H9 (cell line): ENCODE measurements around the gene TEX51. TPM values are rescaled to one million over a fixed set of nuclear protein-coding genes. Genes with fewer than 3 reads are reported as not detected.

ENCODE experiments used
- DNase-seq: peaks from one replicate; pipeline ENCODE4 v3.0.0-alpha.2; 2017
- H2AFZ ChIP-seq: one replicate; pipeline ENCODE4 v1.6.1; 2013; ENCODE audit warnings: mild to moderate bottlenecking, low read length, control low read depth, moderate library complexity
- H2AK5ac ChIP-seq: 2 replicates; pipeline ENCODE4 v1.6.1; 2013; ENCODE audit warnings: low read length, control low read depth, mixed read lengths; ENCODE audit not compliant: insufficient read length
- H2BK120ac ChIP-seq: one replicate; pipeline ENCODE4 v1.6.1; 2013; ENCODE audit warnings: low read depth, mild to moderate bottlenecking, low read length, control low read depth, inconsistent platforms; ENCODE audit not compliant: poor library complexity, severe bottlenecking
- H2BK12ac ChIP-seq: 2 replicates; pipeline ENCODE4 v1.6.1; 2013; ENCODE audit warnings: low read length, control low read depth, mixed read lengths, low read depth; ENCODE audit not compliant: insufficient read length
- H2BK15ac ChIP-seq: 2 replicates; pipeline ENCODE4 v1.6.1; 2013; ENCODE audit warnings: low read depth, low read length, control low read depth
- H2BK20ac ChIP-seq: one replicate; pipeline ENCODE4 v1.6.1; 2013; ENCODE audit warnings: low read depth, mild to moderate bottlenecking, low read length, control low read depth, inconsistent platforms; ENCODE audit not compliant: poor library complexity, severe bottlenecking
- H2BK5ac ChIP-seq: 2 replicates; pipeline ENCODE4 v1.6.1; 2013; ENCODE audit warnings: low read length, control low read depth, mixed read lengths; ENCODE audit not compliant: insufficient read length
- H3K14ac ChIP-seq: 2 replicates; pipeline ENCODE4 v1.6.1; 2013; ENCODE audit warnings: low read length, control low read depth; ENCODE audit not compliant: insufficient read depth
- H3K18ac ChIP-seq: 2 replicates; pipeline ENCODE4 v1.6.1; 2013; ENCODE audit warnings: low read depth, mild to moderate bottlenecking, mixed read lengths, low read length, control low read depth; ENCODE audit not compliant: insufficient read length
- H3K23ac ChIP-seq: 2 replicates; pipeline ENCODE4 v1.6.1; 2013; ENCODE audit warnings: low read length, control low read depth, mixed read lengths, low read depth; ENCODE audit not compliant: insufficient read length
- H3K23me2 ChIP-seq: 2 replicates; pipeline ENCODE4 v1.6.1; 2013; ENCODE audit warnings: low read depth, mild to moderate bottlenecking, mixed read lengths, low read length, control low read depth; ENCODE audit not compliant: insufficient read length, poor library complexity, severe bottlenecking
- H3K27ac ChIP-seq: 2 replicates; pipeline ENCODE4 v1.5.1; 2013; ENCODE audit warnings: low read length, control low read depth, mixed read lengths, low read depth; ENCODE audit not compliant: insufficient read length
- H3K27me3 ChIP-seq: 2 replicates; pipeline ENCODE4 v1.6.1; 2013; ENCODE audit warnings: low read length, control low read depth, inconsistent platforms; ENCODE audit not compliant: insufficient read depth
- H3K4ac ChIP-seq: 2 replicates; pipeline ENCODE4 v1.6.1; 2013; ENCODE audit warnings: low read depth, mild to moderate bottlenecking, control low read depth, inconsistent platforms, low read length, moderate library complexity
- H3K4me1 ChIP-seq: 2 replicates; pipeline ENCODE4 v1.6.1; 2013; ENCODE audit warnings: low read length, control low read depth, inconsistent platforms; ENCODE audit not compliant: insufficient read depth
- H3K4me2 ChIP-seq: 2 replicates; pipeline ENCODE4 v1.6.1; 2013; ENCODE audit warnings: low read length, control low read depth, mixed read lengths; ENCODE audit not compliant: insufficient read length, insufficient read depth
- H3K56ac ChIP-seq: 2 replicates; pipeline ENCODE4 v1.6.1; 2013; ENCODE audit warnings: low read depth, mild to moderate bottlenecking, mixed read lengths, low read length, control low read depth; ENCODE audit not compliant: insufficient read length
- H3K79me1 ChIP-seq: 2 replicates; pipeline ENCODE4 v1.6.1; 2013; ENCODE audit warnings: low read depth, mild to moderate bottlenecking, moderate library complexity, low read length, control low read depth, inconsistent platforms; ENCODE audit not compliant: insufficient read depth, poor library complexity, severe bottlenecking
- H3K79me2 ChIP-seq: 2 replicates; pipeline ENCODE4 v1.6.1; 2013; ENCODE audit warnings: low read length, control low read depth, inconsistent platforms; ENCODE audit not compliant: insufficient read depth
- H3K9ac ChIP-seq: 2 replicates; pipeline ENCODE4 v1.6.1; 2013; ENCODE audit warnings: low read length, control low read depth, mixed read lengths; ENCODE audit not compliant: insufficient read length; ENCODE audit errors: extremely low read depth
- H3K9me3 ChIP-seq: one replicate; pipeline ENCODE4 v1.6.1; 2013; ENCODE audit warnings: low read depth, low read length, inconsistent platforms; ENCODE audit not compliant: control insufficient read depth
- H3T11ph ChIP-seq: one replicate; pipeline ENCODE4 v1.6.1; 2013; ENCODE audit warnings: mild to moderate bottlenecking, low read length, control low read depth, inconsistent platforms
- H4K20me1 ChIP-seq: one replicate; pipeline ENCODE4 v1.6.1; 2013; ENCODE audit not compliant: control insufficient read depth, insufficient read length, insufficient read depth
- H4K5ac ChIP-seq: 2 replicates; pipeline ENCODE4 v1.6.1; 2013; ENCODE audit warnings: low read depth, mild to moderate bottlenecking, mixed read lengths, low read length, control low read depth; ENCODE audit not compliant: insufficient read length
- H4K8ac ChIP-seq: replicated peaks from 2 replicates; pipeline ENCODE4 v1.6.1; 2013; ENCODE audit warnings: low read length, control low read depth, mixed read lengths, low read depth; ENCODE audit not compliant: insufficient read length
- H4K91ac ChIP-seq: 2 replicates; pipeline ENCODE4 v1.6.1; 2013; ENCODE audit warnings: low read depth, mild to moderate bottlenecking, moderate library complexity, mixed read lengths, low read length, control low read depth; ENCODE audit not compliant: insufficient read length
- H3K27ac Mint-ChIP-seq, 3 experiments: 2 replicates in 2 of 3; 3 replicates in 1 of 3; pipeline ENCODE4 v1.8.0; 2020 to 2021; ENCODE audit warnings: mixed read lengths in 3 of 3, mild to moderate bottlenecking in 1 of 3, moderate library complexity in 1 of 3
- H3K27me3 Mint-ChIP-seq: 2 replicates; pipeline ENCODE4 v1.8.0; 2021; ENCODE audit warnings: low read depth, mild to moderate bottlenecking, moderate library complexity, mixed read lengths
- H3K36me3 Mint-ChIP-seq, 3 experiments: 2 replicates in 2 of 3; 3 replicates in 1 of 3; pipeline ENCODE4 v1.8.0; 2020 to 2021; ENCODE audit warnings: low read depth in 3 of 3, mixed read lengths in 3 of 3; ENCODE audit not compliant: insufficient read depth in 1 of 3
- H3K4me1 Mint-ChIP-seq, 2 experiments: 2 replicates each; pipeline ENCODE4 v1.8.0; 2020; ENCODE audit warnings: mixed read lengths in 2 of 2
- H3K4me3 Mint-ChIP-seq, 2 experiments: 2 replicates in 1 of 2; 3 replicates in 1 of 2; pipeline ENCODE4 v1.8.0; 2020 to 2021; ENCODE audit warnings: mild to moderate bottlenecking in 2 of 2, mixed read lengths in 2 of 2, moderate library complexity in 1 of 2
- H3K9me3 Mint-ChIP-seq, 2 experiments: 2 replicates in 1 of 2; 3 replicates in 1 of 2; pipeline ENCODE4 v1.8.0; 2020; ENCODE audit warnings: mild to moderate bottlenecking in 2 of 2, mixed read lengths in 2 of 2, moderate library complexity in 1 of 2
- CTCF ChIP-seq: fragments of 200-600 bp; sonication (generic); conservative IDR thresholded peaks from 3 replicates; pipeline ENCODE4 v1.8.0; 2021; ENCODE audit warnings: antibody characterized with exemption, mild to moderate bottlenecking
- WGBS: extraction: QIAGEN DNeasy Blood & Tissue Kit; methylation state at CpG from one replicate; pipeline ENCODE4 v1.1.7; 2013; ENCODE audit warnings: missing lambda C conversion rate, low lambda C conversion rate, mixed read lengths; ENCODE audit not compliant: insufficient read length; ENCODE audit errors: extremely low coverage; 5-methylcytosine and 5-hydroxymethylcytosine counted together
- total RNA-seq: library from RNA; stranded (reverse); gene quantifications from 2 replicates; pipeline ENCODE4 v1.2.1, GENCODE V29; 2021

The TEX51 gene
- total RNA-seq, 1 experiment from 2014 or later, result not detected

GRCh38 chr2:126912201-126912600 lies 13.5 kb downstream of the TEX51 start:
- Histone ChIP-seq H3K9me3 (no peaks in the 10 kb centered on the region), H4K8ac (no peak overlapping the region), H3T11ph (no peak overlapping the region), H4K20me1 (no peaks in the 10 kb centered on the region), H3K79me2 (no peaks in the 10 kb centered on the region), H3K23me2 (no peaks in the 10 kb centered on the region), H2BK15ac (no peak overlapping the region), H3K4me1 (no peaks in the 10 kb centered on the region), H3K18ac (no peak overlapping the region), H3K27ac (no peak overlapping the region), H3K4ac (no peak overlapping the region), H3K79me1 (no peaks in the 10 kb centered on the region), H3K4me2 (no peak overlapping the region), H3K56ac (no peak overlapping the region), H4K91ac (no peak overlapping the region), H2AFZ (no peak overlapping the region), H2BK12ac (no peak overlapping the region), H2BK120ac (no peak overlapping the region), H3K23ac (no peak overlapping the region), H3K14ac (no peak overlapping the region), H2AK5ac (no peak overlapping the region), H4K5ac (no peak overlapping the region), H2BK5ac (no peak overlapping the region), H3K9ac (no peak overlapping the region), H3K27me3 (no peaks in the 10 kb centered on the region), H2BK20ac (no peak overlapping the region)
- no peak for TF ChIP-seq CTCF
- no peak overlapping the region for H3K27ac Mint-ChIP-seq
- no CpG with 5 or more reads among the region's 7 CpGs for WGBS
- DNase-seq, result no peak
- H3K27me3 Mint-ChIP-seq, result peaks cover 32% of the 10 kb centered on the region
- no peaks in the 10 kb centered on the region; a peak in 1 of 7 replicates for H3K36me3 Mint-ChIP-seq
- no peaks in the 10 kb centered on the region; a peak in 1 of 5 replicates for H3K9me3 Mint-ChIP-seq
- no peak overlapping the region for H3K4me3 Mint-ChIP-seq
- H3K4me1 Mint-ChIP-seq, result peaks cover 5 to 9% of the 10 kb centered on the region in 2 experiments; a peak in 3 of 4 replicates
